Measurements from ENCODE around the gene SECISBP2L. TPM values are rescaled to one million over a fixed set of nuclear protein-coding genes. Genes with fewer than 3 reads are reported as not detected.

Gene SECISBP2L
- total RNA-seq = 21.4 and 46.1 TPM in 2 replicates

GRCh38 chr15:49046220-49047102 is at the start of gene SECISBP2L:
TSS of gene SECISBP2L (minus strand) at chr15:49046446. CDS start at chr15:49046299, 147 bp downstream.

GRCh38 chr15:48963524-48964113 is 82.6 kb downstream of the SECISBP2L start, which contains the start of gene SHC4:
TSS of gene SHC4 (minus strand) at chr15:48963919. CDS start at chr15:48963015, 904 bp downstream.

Other genes starting within 250 kb of the SECISBP2L start
- gene CEP152, start 235.4 kb downstream of the SECISBP2L start, total RNA-seq = 1.1 and 2.9 TPM in 2 replicates
- gene EID1, start 168.3 kb downstream of the SECISBP2L start, total RNA-seq = 204 and 337 TPM in 2 replicates
- gene SHC4, start 82.5 kb downstream of the SECISBP2L start, total RNA-seq = 0.64 and 1.1 TPM in 2 replicates
- 78.3 and 80.9 TPM in 2 replicates for gene COPS2, start 109.2 kb upstream of the SECISBP2L start, total RNA-seq
- 19.7 and 27.5 TPM in 2 replicates for gene GALK2, start 123.8 kb upstream of the SECISBP2L start, total RNA-seq

Measured in cardiac ventricle fibroblast (primary cell).